Neural cell (in vitro differentiated cells): ENCODE measurements around the gene FOXQ1. TPM values are rescaled to one million over a fixed set of nuclear protein-coding genes. Genes with fewer than 3 reads are reported as not detected.

Experiments
- H2AFZ ChIP-seq: fragments of 200-600, 300-800 bp; sonication (generic), shearing (Covaris generic); 2 replicates; pipeline ENCODE4 v1.6.0; 2014; ENCODE audit warnings: low read depth, mild to moderate bottlenecking, antibody characterized with exemption, low read length, moderate library complexity
- H3F3A ChIP-seq: fragments of 200-600 bp; shearing (Covaris generic); 2 replicates; pipeline ENCODE4 v1.6.1; 2016; ENCODE audit warnings: mild to moderate bottlenecking, moderate library complexity, mixed read lengths, antibody characterized with exemption, low read length; ENCODE audit not compliant: insufficient read depth, poor library complexity, severe bottlenecking
- H3K27ac ChIP-seq: fragments of 200-600, 300-800 bp; sonication (generic), shearing (Covaris generic); 2 replicates; pipeline ENCODE4 v1.5.1; 2014; ENCODE audit warnings: mild to moderate bottlenecking, low read length, moderate library complexity
- H3K27me3 ChIP-seq: fragments of 300-800, 200-600 bp; sonication (generic), shearing (Covaris generic); 2 replicates; pipeline ENCODE4 v1.6.0; 2014; ENCODE audit warnings: mild to moderate bottlenecking, low read depth, low read length, moderate library complexity; ENCODE audit not compliant: insufficient read depth
- H3K36me3 ChIP-seq: fragments of 300-800, 200-600 bp; sonication (generic), shearing (Covaris generic); 2 replicates; pipeline ENCODE4 v1.5.1; 2014; ENCODE audit warnings: mild to moderate bottlenecking, antibody characterized with exemption, low read length, moderate library complexity; ENCODE audit not compliant: insufficient read depth
- H3K4me2 ChIP-seq: fragments of 300-800, 200-600 bp; sonication (generic), shearing (Covaris generic); 2 replicates; pipeline ENCODE4 v1.6.0; 2014; ENCODE audit warnings: mild to moderate bottlenecking, low read length
- H3K4me3 ChIP-seq: fragments of 300-800, 200-600 bp; sonication (generic), shearing (Covaris generic); 2 replicates; pipeline ENCODE4 v1.5.1; 2014; ENCODE audit warnings: mild to moderate bottlenecking, low read length, moderate library complexity
- H3K79me2 ChIP-seq: fragments of 200-600 bp; shearing (Covaris generic); replicated peaks from 2 replicates; pipeline ENCODE4 v1.6.0; 2014; ENCODE audit warnings: mild to moderate bottlenecking, low read length, moderate library complexity; ENCODE audit not compliant: insufficient read depth
- H3K9ac ChIP-seq: fragments of 300-800, 200-600 bp; sonication (generic), shearing (Covaris generic); 2 replicates; pipeline ENCODE4 v1.6.1; 2016; ENCODE audit warnings: mild to moderate bottlenecking, low read length, mixed read lengths
- H3K9me2 ChIP-seq: fragments of 200-600 bp; shearing (Covaris generic); 2 replicates; pipeline ENCODE4 v1.6.1; 2016; ENCODE audit warnings: mild to moderate bottlenecking, low read length, mixed read lengths; ENCODE audit not compliant: insufficient read depth
- H3K9me3 ChIP-seq: fragments of 200-600, 300-800 bp; sonication (generic), shearing (Covaris generic); 2 replicates; pipeline ENCODE4 v1.6.1; 2016; ENCODE audit warnings: mild to moderate bottlenecking, mixed run types, low read length, moderate library complexity, mixed read lengths
- H4K20me1 ChIP-seq: fragments of 200-600 bp; shearing (Covaris generic); 2 replicates; pipeline ENCODE4 v1.6.1; 2016; ENCODE audit warnings: mild to moderate bottlenecking, mixed run types; ENCODE audit not compliant: insufficient read depth
- EP300 ChIP-seq: fragments of 450-650 bp; conservative IDR thresholded peaks from 2 replicates; pipeline ENCODE4 v1.6.1; 2014; ENCODE audit warnings: antibody characterized with exemption, mild to moderate bottlenecking, moderate library complexity; ENCODE audit not compliant: poor library complexity, severe bottlenecking
- EZH2 ChIP-seq: fragments of 200-600, 300-800 bp; shearing (Covaris generic), sonication (generic); IDR thresholded peaks from 2 replicates; pipeline ENCODE4 v1.6.1; 2014; ENCODE audit warnings: antibody characterized with exemption, low read length, borderline replicate concordance, mild to moderate bottlenecking; ENCODE audit not compliant: insufficient read depth, poor library complexity, severe bottlenecking
- MXI1 ChIP-seq: fragments of 450-650 bp; conservative IDR thresholded peaks from 2 replicates; pipeline ENCODE4 v1.6.1; 2014; ENCODE audit warnings: antibody characterized with exemption, mild to moderate bottlenecking; ENCODE audit not compliant: poor library complexity, severe bottlenecking
- POLR2AphosphoS5 ChIP-seq: IDR thresholded peaks from 2 replicates; pipeline ENCODE4 v1.6.1; 2012
- RAD21 ChIP-seq: fragments of 450-650 bp; conservative IDR thresholded peaks from 2 replicates; pipeline ENCODE4 v1.6.1; 2014; ENCODE audit warnings: antibody characterized with exemption, mild to moderate bottlenecking, moderate library complexity
- SMC3 ChIP-seq: fragments of 450-650 bp; conservative IDR thresholded peaks from 2 replicates; pipeline ENCODE4 v1.6.1; 2014; ENCODE audit warnings: antibody characterized with exemption, mild to moderate bottlenecking, moderate library complexity; ENCODE audit not compliant: poor library complexity
- TAF1 ChIP-seq: IDR thresholded peaks from 2 replicates; pipeline ENCODE4 v1.6.1; 2012; ENCODE audit warnings: low read depth
- polyA plus RNA-seq: library from polyadenylated mRNA; depleted of rRNA; stranded (reverse); fragments of >200 nt; gene quantifications from 2 replicates; pipeline ENCODE4 v1.2.3, GENCODE V29; 2014
- TF ChIP-seq, protein P1 (sequence below): IDR thresholded peaks from 2 replicates; pipeline ENCODE4 v1.6.1; 2012; ENCODE audit warnings: borderline replicate concordance
- TF ChIP-seq, protein P2 (sequence below): fragments of 450-650 bp; IDR thresholded peaks from 2 replicates; pipeline ENCODE4 v1.5.1; 2014; ENCODE audit warnings: antibody characterized with exemption, mild to moderate bottlenecking, moderate library complexity; ENCODE audit not compliant: poor library complexity, severe bottlenecking

The FOXQ1 gene
- polyA plus RNA-seq, 1 donor from 2014 or later = not detected

DNA sequence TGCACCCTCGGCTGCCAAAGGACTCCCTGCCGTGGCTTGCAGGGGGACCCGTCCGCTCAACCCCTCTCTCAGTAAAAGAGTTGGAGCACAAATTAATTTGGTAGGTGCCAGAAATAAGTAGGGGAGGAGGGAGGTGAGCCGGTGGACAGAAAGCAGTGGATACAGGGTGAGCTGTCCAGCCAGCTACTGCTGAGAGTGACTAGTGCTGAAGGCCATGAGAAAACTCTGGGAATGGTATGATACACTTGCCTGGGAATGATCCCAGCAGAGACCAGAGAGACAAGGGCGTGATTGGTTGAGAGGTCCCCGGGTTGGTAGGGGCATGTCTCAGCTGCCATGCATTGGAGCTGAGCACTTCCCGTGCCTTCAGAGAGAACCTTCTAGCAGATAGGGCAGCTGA lies 15.7 kb downstream of the FOXQ1 start:
- Histone ChIP-seq H3K79me2 (no peaks in the 10 kb centered on the region), H3K9me2 (no peaks in the 10 kb centered on the region), H3K9me3 (no peaks in the 10 kb centered on the region), H3K27ac (no peak overlapping the region), H3K36me3 (no peaks in the 10 kb centered on the region), H4K20me1 (no peaks in the 10 kb centered on the region), H2AFZ (no peak overlapping the region), H3K9ac (no peak overlapping the region), H3K4me2 (no peak overlapping the region), H3K4me3 (no peak overlapping the region), H3K27me3 (no peaks in the 10 kb centered on the region), H3F3A (no peaks in the 10 kb centered on the region)
- TF ChIP-seq TAF1 (no peak), MXI1 (no peak), EP300 (no peak), POLR2AphosphoS5 (no peak), RAD21 (no peak), SMC3 (no peak), EZH2 (no peak)
- TF ChIP-seq, protein P1, sequence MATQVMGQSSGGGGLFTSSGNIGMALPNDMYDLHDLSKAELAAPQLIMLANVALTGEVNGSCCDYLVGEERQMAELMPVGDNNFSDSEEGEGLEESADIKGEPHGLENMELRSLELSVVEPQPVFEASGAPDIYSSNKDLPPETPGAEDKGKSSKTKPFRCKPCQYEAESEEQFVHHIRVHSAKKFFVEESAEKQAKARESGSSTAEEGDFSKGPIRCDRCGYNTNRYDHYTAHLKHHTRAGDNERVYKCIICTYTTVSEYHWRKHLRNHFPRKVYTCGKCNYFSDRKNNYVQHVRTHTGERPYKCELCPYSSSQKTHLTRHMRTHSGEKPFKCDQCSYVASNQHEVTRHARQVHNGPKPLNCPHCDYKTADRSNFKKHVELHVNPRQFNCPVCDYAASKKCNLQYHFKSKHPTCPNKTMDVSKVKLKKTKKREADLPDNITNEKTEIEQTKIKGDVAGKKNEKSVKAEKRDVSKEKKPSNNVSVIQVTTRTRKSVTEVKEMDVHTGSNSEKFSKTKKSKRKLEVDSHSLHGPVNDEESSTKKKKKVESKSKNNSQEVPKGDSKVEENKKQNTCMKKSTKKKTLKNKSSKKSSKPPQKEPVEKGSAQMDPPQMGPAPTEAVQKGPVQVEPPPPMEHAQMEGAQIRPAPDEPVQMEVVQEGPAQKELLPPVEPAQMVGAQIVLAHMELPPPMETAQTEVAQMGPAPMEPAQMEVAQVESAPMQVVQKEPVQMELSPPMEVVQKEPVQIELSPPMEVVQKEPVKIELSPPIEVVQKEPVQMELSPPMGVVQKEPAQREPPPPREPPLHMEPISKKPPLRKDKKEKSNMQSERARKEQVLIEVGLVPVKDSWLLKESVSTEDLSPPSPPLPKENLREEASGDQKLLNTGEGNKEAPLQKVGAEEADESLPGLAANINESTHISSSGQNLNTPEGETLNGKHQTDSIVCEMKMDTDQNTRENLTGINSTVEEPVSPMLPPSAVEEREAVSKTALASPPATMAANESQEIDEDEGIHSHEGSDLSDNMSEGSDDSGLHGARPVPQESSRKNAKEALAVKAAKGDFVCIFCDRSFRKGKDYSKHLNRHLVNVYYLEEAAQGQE = no peak
- TF ChIP-seq, protein P2, sequence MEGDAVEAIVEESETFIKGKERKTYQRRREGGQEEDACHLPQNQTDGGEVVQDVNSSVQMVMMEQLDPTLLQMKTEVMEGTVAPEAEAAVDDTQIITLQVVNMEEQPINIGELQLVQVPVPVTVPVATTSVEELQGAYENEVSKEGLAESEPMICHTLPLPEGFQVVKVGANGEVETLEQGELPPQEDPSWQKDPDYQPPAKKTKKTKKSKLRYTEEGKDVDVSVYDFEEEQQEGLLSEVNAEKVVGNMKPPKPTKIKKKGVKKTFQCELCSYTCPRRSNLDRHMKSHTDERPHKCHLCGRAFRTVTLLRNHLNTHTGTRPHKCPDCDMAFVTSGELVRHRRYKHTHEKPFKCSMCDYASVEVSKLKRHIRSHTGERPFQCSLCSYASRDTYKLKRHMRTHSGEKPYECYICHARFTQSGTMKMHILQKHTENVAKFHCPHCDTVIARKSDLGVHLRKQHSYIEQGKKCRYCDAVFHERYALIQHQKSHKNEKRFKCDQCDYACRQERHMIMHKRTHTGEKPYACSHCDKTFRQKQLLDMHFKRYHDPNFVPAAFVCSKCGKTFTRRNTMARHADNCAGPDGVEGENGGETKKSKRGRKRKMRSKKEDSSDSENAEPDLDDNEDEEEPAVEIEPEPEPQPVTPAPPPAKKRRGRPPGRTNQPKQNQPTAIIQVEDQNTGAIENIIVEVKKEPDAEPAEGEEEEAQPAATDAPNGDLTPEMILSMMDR = no peak

DNA sequence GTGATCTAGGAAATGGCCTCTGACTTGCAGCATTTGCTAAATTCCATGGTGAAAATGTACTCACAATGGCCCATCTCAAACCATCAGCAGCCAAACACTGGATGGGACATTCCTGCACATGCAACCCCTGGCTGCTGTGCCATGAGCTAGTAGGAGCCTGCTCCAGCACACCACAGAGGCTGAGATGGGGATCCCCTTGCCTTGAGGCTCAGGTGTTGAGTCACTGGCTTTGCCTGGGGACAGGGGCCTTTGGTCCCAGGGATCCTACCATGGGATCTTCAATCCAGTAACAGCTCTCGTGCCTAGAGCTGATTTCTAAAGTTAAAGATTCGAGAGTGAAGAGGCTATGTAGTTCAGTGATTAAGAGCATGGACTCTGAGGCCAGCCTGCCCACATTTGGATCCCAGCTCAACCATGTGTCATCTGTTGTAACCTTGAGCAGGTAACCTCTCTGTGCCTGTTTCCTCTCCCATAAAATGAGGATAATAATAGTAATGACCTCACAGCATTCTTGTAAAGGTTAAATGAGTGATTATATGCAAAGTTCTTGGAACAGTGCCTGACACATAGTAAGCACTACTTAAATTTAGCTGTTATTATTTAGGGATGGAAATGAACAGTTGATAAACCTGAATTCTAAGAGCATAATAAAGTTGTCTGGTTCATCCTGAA lies 16.4 kb downstream of the FOXQ1 start:
- Histone ChIP-seq H3K9ac (no peak overlapping the region), H3K9me3 (no peaks in the 10 kb centered on the region), H3K79me2 (no peaks in the 10 kb centered on the region), H4K20me1 (no peaks in the 10 kb centered on the region), H3K4me2 (no peak overlapping the region), H3K27me3 (no peaks in the 10 kb centered on the region), H2AFZ (no peak overlapping the region), H3K9me2 (no peaks in the 10 kb centered on the region), H3K27ac (no peak overlapping the region), H3F3A (no peaks in the 10 kb centered on the region), H3K4me3 (no peak overlapping the region), H3K36me3 (no peaks in the 10 kb centered on the region)
- no peak for TF ChIP-seq POLR2AphosphoS5
- no peak for TF ChIP-seq TAF1
- TF ChIP-seq RAD21 = no peak
- TF ChIP-seq, protein P2 = no peak
- no peak for TF ChIP-seq EP300
- TF ChIP-seq EZH2 = no peak
- no peak for TF ChIP-seq SMC3
- TF ChIP-seq, protein P1 = no peak
- TF ChIP-seq MXI1 = no peak
